H1 (cell line): ENCODE results near the gene FAM237A. TPM values are rescaled to one million over a fixed set of nuclear protein-coding genes. Genes with fewer than 3 reads are reported as not detected.

Experiments
- CTCF ChIA-PET: fragments of 300-600 bp; sonication (Branson Sonifier 250); formaldehyde crosslinking; loops from one replicate; lab custom pipeline; 2021; ENCODE audit not compliant: partially characterized antibody; lab: Charles Lee
- POLR2A ChIA-PET: fragments of 300-600 bp; sonication (Branson Sonifier 250); formaldehyde crosslinking; loops from one replicate; lab custom pipeline; 2021; ENCODE audit warnings: inconsistent platforms; ENCODE audit not compliant: partially characterized antibody; lab: Charles Lee
- DNase-seq, 2 experiments: peaks; one replicate each; pipeline versions ENCODE4 v3.0.0 to v3.0.0-alpha.2; 2010 to 2022; ENCODE audit warnings: low spot score in 2 of 2, low read depth in 1 of 2, mixed read lengths in 1 of 2
- FAIRE-seq: peaks from 2 replicates; lab custom pipeline; 2011; peaks lifted over from hg19 to GRCh38; lab: Jason Lieb, UNC
- H2AFZ ChIP-seq: 2 replicates; pipeline ENCODE4 v1.8.1; 2012; ENCODE audit warnings: low read length, inconsistent platforms
- H2AK5ac ChIP-seq: 2 replicates; pipeline ENCODE4 v1.6.1; 2013; ENCODE audit warnings: low read depth, low read length
- H2BK120ac ChIP-seq: replicated peaks from 2 replicates; pipeline ENCODE3; 2013; ENCODE audit warnings: low read depth, low read length, inconsistent platforms
- H2BK12ac ChIP-seq: 2 replicates; pipeline ENCODE4 v1.6.1; 2013; ENCODE audit warnings: low read depth, low read length
- H2BK15ac ChIP-seq: 2 replicates; pipeline ENCODE4 v1.6.1; 2013; ENCODE audit warnings: low read length
- H2BK20ac ChIP-seq: 2 replicates; pipeline ENCODE4 v1.6.1; 2013; ENCODE audit warnings: low read length
- H2BK5ac ChIP-seq: 2 replicates; pipeline ENCODE4 v1.6.1; 2013; ENCODE audit warnings: low read depth, low read length
- H3K14ac ChIP-seq: 2 replicates; pipeline ENCODE4 v1.6.1; 2013; ENCODE audit warnings: inconsistent platforms; ENCODE audit not compliant: insufficient read length
- H3K18ac ChIP-seq: 2 replicates; pipeline ENCODE4 v1.6.1; 2013; ENCODE audit warnings: low read length; ENCODE audit errors: extremely low read depth
- H3K23ac ChIP-seq: 2 replicates; pipeline ENCODE4 v1.6.1; 2013; ENCODE audit warnings: inconsistent platforms; ENCODE audit not compliant: insufficient read length
- H3K23me2 ChIP-seq: 2 replicates; pipeline ENCODE4 v1.6.1; 2013; ENCODE audit warnings: low read depth, low read length
- H3K27ac ChIP-seq: 2 replicates; pipeline ENCODE4 v1.6.1; 2011; ENCODE audit warnings: low read depth, low read length, inconsistent platforms
- H3K27me3 ChIP-seq, 4 experiments: replicated peaks in 1 of 4; 1 replicate in 1 of 4; 2 replicates in 3 of 4; pipeline versions ENCODE4 v1.6.1 to v1.8.1; 2011 to 2013; ENCODE audit warnings: low read length in 3 of 4, mild to moderate bottlenecking in 3 of 4, inconsistent platforms in 2 of 4, mixed read lengths in 2 of 4, moderate library complexity in 1 of 4; ENCODE audit not compliant: control insufficient read depth in 3 of 4, insufficient read depth in 3 of 4; ENCODE audit errors: extremely low read depth in 1 of 4
- H3K36me3 ChIP-seq, 4 experiments: 2 replicates each; pipeline versions ENCODE4 v1.6.1 to v1.8.1; 2011 to 2013; ENCODE audit warnings: mild to moderate bottlenecking in 4 of 4, low read length in 3 of 4, moderate library complexity in 2 of 4, control low read depth in 1 of 4, inconsistent platforms in 1 of 4; ENCODE audit not compliant: insufficient read depth in 4 of 4, control insufficient read depth in 2 of 4
- H3K4ac ChIP-seq: replicated peaks from 2 replicates; pipeline ENCODE3; 2013; ENCODE audit warnings: low read length, low read depth, mixed read lengths, inconsistent platforms; ENCODE audit not compliant: insufficient read length
- H3K4me1 ChIP-seq, 4 experiments: replicated peaks in 1 of 4; 1 replicate in 1 of 4; 2 replicates in 3 of 4; pipeline versions ENCODE4 v1.6.1 to v1.8.1; 2011 to 2013; ENCODE audit warnings: low read length in 3 of 4, inconsistent platforms in 2 of 4, mixed read lengths in 1 of 4; ENCODE audit not compliant: insufficient read depth in 4 of 4, control insufficient read depth in 3 of 4
- H3K4me2 ChIP-seq, 2 experiments: 2 replicates each; pipeline versions ENCODE4 v1.6.1 to v1.8.1; 2011 to 2013; ENCODE audit warnings: low read depth in 2 of 2, low read length in 2 of 2, control low read depth in 1 of 2, inconsistent platforms in 1 of 2, mild to moderate bottlenecking in 1 of 2; ENCODE audit not compliant: insufficient read depth in 1 of 2
- H3K4me3 ChIP-seq, 4 experiments: fragments of 200-600, 300-600 bp in 1 of 4; sonication (generic), shearing (Covaris generic), sonication (Bioruptor Twin) in 1 of 4; 2 replicates each; pipeline versions ENCODE4 v1.5.1 to v1.8.1; 2011 to 2016; ENCODE audit warnings: low read length in 4 of 4, low read depth in 3 of 4, control low read depth in 2 of 4, inconsistent platforms in 2 of 4, mild to moderate bottlenecking in 2 of 4, mixed read lengths in 1 of 4, moderate library complexity in 1 of 4; ENCODE audit not compliant: insufficient read depth in 2 of 4; ENCODE audit errors: extremely low read depth in 1 of 4
- H3K56ac ChIP-seq: replicated peaks from 2 replicates; pipeline ENCODE3; 2013; ENCODE audit warnings: low read depth, mild to moderate bottlenecking, mixed read lengths, low read length, inconsistent platforms; ENCODE audit not compliant: insufficient read length
- H3K79me1 ChIP-seq: 2 replicates; pipeline ENCODE4 v1.6.1; 2013; ENCODE audit warnings: low read depth, low read length, control low read depth
- H3K79me2 ChIP-seq, 2 experiments: 2 replicates each; pipeline versions ENCODE4 v1.6.1 to v1.8.1; 2012 to 2013; ENCODE audit warnings: low read length in 2 of 2, mild to moderate bottlenecking in 2 of 2, inconsistent platforms in 1 of 2; ENCODE audit not compliant: insufficient read depth in 2 of 2, control insufficient read depth in 1 of 2
- H3K9ac ChIP-seq, 4 experiments: replicated peaks in 1 of 4; 1 replicate in 1 of 4; 2 replicates in 3 of 4; pipeline versions ENCODE4 v1.6.1 to v1.8.1; 2011 to 2013; ENCODE audit warnings: low read depth in 3 of 4, low read length in 3 of 4, control low read depth in 2 of 4, mild to moderate bottlenecking in 2 of 4, moderate library complexity in 2 of 4, inconsistent platforms in 1 of 4; ENCODE audit errors: extremely low read depth in 1 of 4
- H3K9me3 ChIP-seq, 2 experiments: 2 replicates each; pipeline versions ENCODE4 v1.6.1 to v1.8.1; 2012 to 2013; ENCODE audit warnings: mild to moderate bottlenecking in 2 of 2, moderate library complexity in 2 of 2, control low read depth in 1 of 2, inconsistent platforms in 1 of 2, low read depth in 1 of 2, low read length in 1 of 2, mixed read lengths in 1 of 2; ENCODE audit not compliant: insufficient read depth in 2 of 2
- H4K20me1 ChIP-seq, 2 experiments: replicated peaks in 1 of 2; 2 replicates each; pipeline versions ENCODE3 to v1.8.1; 2011 to 2013; ENCODE audit warnings: inconsistent platforms in 2 of 2, low read length in 2 of 2, mild to moderate bottlenecking in 1 of 2; ENCODE audit not compliant: insufficient read depth in 2 of 2, control insufficient read depth in 1 of 2
- H4K5ac ChIP-seq: 2 replicates; pipeline ENCODE4 v1.6.1; 2013; ENCODE audit warnings: low read length, low read depth, mixed read lengths, inconsistent platforms; ENCODE audit not compliant: insufficient read length
- H4K8ac ChIP-seq: 2 replicates; pipeline ENCODE4 v1.8.0; 2013; ENCODE audit warnings: mild to moderate bottlenecking, moderate library complexity, low read length, inconsistent platforms; ENCODE audit not compliant: insufficient read depth; ENCODE audit errors: extremely low read depth
- H4K91ac ChIP-seq: replicated peaks from 2 replicates; pipeline ENCODE3; 2013; ENCODE audit warnings: low read length, mixed read lengths, inconsistent platforms; ENCODE audit not compliant: insufficient read length
- CEBPB ChIP-seq: IDR thresholded peaks from 2 replicates; pipeline ENCODE4 v1.6.1; 2012; ENCODE audit warnings: low read depth, low read length
- KDM4A ChIP-seq: IDR thresholded peaks from one replicate; pipeline ENCODE4 v1.7.1; 2012; ENCODE audit warnings: low read depth, mild to moderate bottlenecking, moderate library complexity, low read length, inconsistent platforms; ENCODE audit not compliant: severe bottlenecking
- TCF12 ChIP-seq: IDR thresholded peaks from 2 replicates; pipeline ENCODE4 v1.6.1; 2011; ENCODE audit warnings: low read depth, mild to moderate bottlenecking, low read length
- YY1 ChIP-seq: IDR thresholded peaks from 2 replicates; pipeline ENCODE4 v1.6.1; 2011; ENCODE audit warnings: low read depth, mild to moderate bottlenecking, low read length
- WGBS, 2 experiments: shearing (Covaris generic) in 1 of 2; methylation state at CpG; one replicate each; pipeline versions ENCODE4 v1.1.6 to v1.1.7; 2013 to 2015; ENCODE audit warnings: low lambda C conversion rate in 2 of 2, mixed read lengths in 2 of 2, inconsistent platforms in 1 of 2, low coverage in 1 of 2, missing lambda C conversion rate in 1 of 2; ENCODE audit not compliant: insufficient replicate concordance in 2 of 2, insufficient coverage in 1 of 2, insufficient read length in 1 of 2; ENCODE audit errors: extremely low coverage in 1 of 2, missing lambda C conversion rate in 1 of 2; 5-methylcytosine and 5-hydroxymethylcytosine counted together
- polyA plus RNA-seq, 7 experiments: library from polyadenylated mRNA; depleted of rRNA in 3 of 7; stranded (reverse) in 5 of 7; unstranded in 2 of 7; fragments of >200 nt in 5 of 7; fragments of 200-250 nt in 2 of 7; gene quantifications; 1 replicate in 5 of 7; 2 replicates in 1 of 7; 4 replicates in 1 of 7; pipeline versions ENCODE4 v1.2.1 to v1.2.3, GENCODE V29; 2011 to 2013; ENCODE audit warnings: missing spikeins in 2 of 7, mixed read lengths in 2 of 7
- total RNA-seq: library from RNA; stranded (reverse); fragmentation: NEBNext Ultra II Directional; extraction: Animal tissue kit (Norgen Biotek cat#: 25700); gene quantifications from 2 replicates; pipeline ENCODE4 v1.2.1, GENCODE V29; 2021

Gene FAM237A
- total and polyA plus RNA-seq, 2 of the 8 experiments (the other 6 are each of a cell fraction or from before 2014, with no cell fraction given): not detected

DNA sequence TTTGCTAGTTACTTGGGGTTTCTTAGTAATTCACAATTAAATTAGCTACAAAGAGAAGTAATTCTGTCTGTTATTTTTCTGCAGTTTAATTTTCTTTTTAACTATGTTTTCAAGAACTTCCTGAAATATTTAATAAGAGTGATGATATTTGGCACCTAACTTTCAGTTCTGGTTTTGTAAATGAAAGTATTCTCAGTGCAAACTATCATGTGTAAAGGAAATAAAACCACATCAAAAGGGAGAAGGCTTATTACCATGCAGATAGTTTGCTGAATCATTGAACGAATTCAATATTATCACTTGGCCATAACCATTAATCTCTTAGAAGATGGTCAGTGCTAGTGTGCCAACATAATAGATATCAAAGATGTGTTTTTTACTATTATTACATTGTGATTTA lies 46.7 kb downstream of the FAM237A start:
- POLR2A ChIA-PET: no interaction called here
- no peak overlapping the region for H3K9ac ChIP-seq
- H3K36me3 ChIP-seq: no peaks in the 10 kb centered on the region

More for the DNA sequence above, 46.7 kb downstream of the FAM237A start:
- H3K27me3 ChIP-seq: no peaks in the 10 kb centered on the region
- H3K9me3 ChIP-seq: no peaks in the 10 kb centered on the region
- H4K20me1 ChIP-seq: no peaks in the 10 kb centered on the region
- no peak overlapping the region for H2BK20ac ChIP-seq
- H3K4me1 ChIP-seq: no peaks in the 10 kb centered on the region
- WGBS, 2 experiments: 86% methylated on average over 1 of the region's 1 CpG; no CpG with 5 or more reads in 1 of the 2 experiments
- no peak overlapping the region for H3K27ac ChIP-seq
- H3K4me3 ChIP-seq: no peak overlapping the region
- H3K18ac ChIP-seq: no peak overlapping the region
- no peaks in the 10 kb centered on the region for H3K79me2 ChIP-seq
- no peak overlapping the region for H4K5ac ChIP-seq
- no peak overlapping the region for H3K56ac ChIP-seq
- no peak overlapping the region for H2AFZ ChIP-seq
- no peak overlapping the region for H3K14ac ChIP-seq
- H2BK120ac ChIP-seq: no peak overlapping the region
- H4K8ac ChIP-seq: no peak overlapping the region
- H2BK15ac ChIP-seq: no peak overlapping the region
- no peak overlapping the region for H2BK12ac ChIP-seq
- H3K23me2 ChIP-seq: no peaks in the 10 kb centered on the region; the same call in 1 of the 2 replicates
- no peaks in the 10 kb centered on the region for H3K79me1 ChIP-seq
- TF ChIP-seq TCF12 (no peak), YY1 (no peak), KDM4A (no peak), CEBPB (no peak)
- TF ChIP-seq, all 59 proteins: peak for 0
- Histone ChIP-seq H3K4me2 (no peak overlapping the region), H2BK5ac (no peak overlapping the region), H4K91ac (no peak overlapping the region), H2AK5ac (no peak overlapping the region), H3K4ac (no peak overlapping the region), H3K23ac (no peak overlapping the region)
- FAIRE-seq (no peak), DNase-seq (no peak)
- CTCF ChIA-PET: interaction anchor here (0.5 kb wide), 1 partner anchor 765 kb away, joined by 3 read pairs; no protein-coding TSS in a partner anchor
